Body of pancreas (tissue), 4 donors: ENCODE measurements around the gene RNFT2.

ENCODE experiments used
- CTCF ChIP-seq, 7 experiments: fragments of 450-650 bp in 4 of 7; fragments of 200-600 bp in 3 of 7; sonication (generic) in 3 of 7; IDR thresholded peaks; one replicate each; pipeline ENCODE4 v1.5.1; 2016 to 2019; ENCODE audit warnings: antibody characterized with exemption in 7 of 7
- POLR2A ChIP-seq, 3 donors: fragments of 450-650 bp; IDR thresholded peaks; one replicate each; pipeline ENCODE4 v1.6.1; 2016; ENCODE audit warnings: antibody characterized with exemption in 3 of 3, mild to moderate bottlenecking in 2 of 3

GRCh38 chr12:116860263-116860662, 122.1 kb downstream of the RNFT2 start:
- TF ChIP-seq CTCF (IDR thresholded peaks at IDR 0.05) (no peak), POLR2A (IDR thresholded peaks at IDR 0.05) (no peak)
